ENCODE data around the gene SCN5A.

SCN5A gene

DNA sequence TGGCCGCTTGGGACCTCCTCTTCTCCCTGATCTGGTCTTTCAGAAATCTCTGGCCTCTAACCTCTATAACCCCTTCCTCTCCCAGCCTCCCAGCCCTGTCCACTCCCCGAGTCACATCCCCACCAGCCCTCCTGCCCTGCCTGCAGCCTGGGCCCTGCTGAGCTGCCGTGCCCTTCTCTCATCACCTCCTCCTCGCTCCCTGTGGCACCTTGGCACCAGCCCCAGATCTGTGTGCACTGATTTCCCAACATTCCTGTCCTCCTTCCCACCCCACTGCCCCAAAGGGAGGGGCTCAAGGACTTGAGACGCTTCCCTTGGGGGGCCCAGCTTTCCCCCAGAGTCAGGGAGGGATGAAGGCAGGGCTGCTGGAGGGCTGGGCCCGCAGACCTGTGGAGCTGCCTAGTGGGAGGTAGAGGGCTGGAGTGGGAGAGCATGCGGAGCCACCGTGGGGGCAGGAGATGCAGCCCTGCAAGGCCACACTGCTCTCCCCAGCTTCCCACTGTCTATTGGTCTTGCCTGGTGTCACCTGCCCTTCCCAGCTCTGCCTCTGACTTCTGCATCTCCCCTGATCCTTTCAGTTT is 110.6 kb downstream of the SCN5A start:
- DNase-seq (ENCODE audit: low read depth): no peak

GRCh38 chr3:38536671-38537070 is 112.8 kb downstream of the SCN5A start:
- no peak for DNase-seq (ENCODE audit: low read depth)

DNA sequence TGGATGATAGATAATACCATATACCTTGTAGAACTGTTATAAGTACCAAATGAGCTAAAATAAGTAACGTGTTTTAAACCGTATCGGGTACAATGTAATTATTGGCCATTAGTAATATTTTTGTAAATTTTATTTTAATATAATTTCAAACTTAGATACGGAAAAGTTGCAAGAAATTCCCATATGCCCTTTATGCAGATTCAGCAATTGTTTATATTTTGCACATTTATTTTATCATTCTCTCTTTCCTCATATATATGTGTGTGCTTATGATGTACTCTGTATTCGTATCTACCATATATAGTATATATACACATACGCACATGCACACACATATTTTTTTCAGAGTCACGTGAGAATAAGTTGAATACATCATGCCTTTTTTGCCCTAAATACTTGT is 114.9 kb downstream of the SCN5A start:
- no peak for DNase-seq (ENCODE audit: low read depth)

GRCh38 chr3:38534180-38534579 is 115.3 kb downstream of the SCN5A start:
- no peak for DNase-seq (ENCODE audit: low read depth)

DNA sequence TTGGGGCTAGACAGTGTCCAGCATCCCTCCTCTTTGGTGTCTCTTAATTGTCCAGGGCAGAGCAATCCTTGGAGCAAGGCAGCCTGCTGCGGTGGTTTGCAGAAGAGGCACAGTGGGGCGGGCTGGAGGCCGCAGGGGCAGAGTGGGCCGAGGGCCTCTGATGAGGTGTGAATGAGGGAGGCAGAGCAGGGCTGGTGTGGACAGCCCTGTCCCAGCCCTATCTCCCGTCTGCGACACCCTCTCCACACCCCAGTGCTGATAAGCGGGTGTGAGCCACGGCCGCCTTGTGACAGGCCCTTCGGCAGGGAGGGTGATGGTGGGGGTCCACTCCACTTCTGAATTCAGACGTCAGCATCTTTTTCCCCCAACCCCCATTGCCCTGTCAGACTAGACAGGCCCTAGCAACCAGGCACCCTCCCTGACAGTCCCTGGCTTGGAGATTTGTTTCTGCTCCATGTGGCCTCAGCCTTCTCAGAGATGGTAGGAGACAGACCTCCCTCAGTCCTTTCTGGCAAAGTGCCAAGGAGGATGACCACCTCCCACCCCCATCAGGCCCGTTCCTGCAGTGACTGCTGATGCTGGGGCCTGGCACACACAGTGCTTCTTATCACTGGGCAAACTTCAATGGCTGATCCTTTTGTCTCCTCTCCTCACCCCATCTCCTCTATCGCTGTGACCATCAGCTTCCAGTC is 116.1 kb downstream of the SCN5A start:
- no peak for DNase-seq (ENCODE audit: low read depth)

- no peak for DNase-seq (ENCODE audit: low read depth)
These were observed 117.0 kb downstream of the SCN5A start for GRCh38 chr3:38532529-38532928.

DNA sequence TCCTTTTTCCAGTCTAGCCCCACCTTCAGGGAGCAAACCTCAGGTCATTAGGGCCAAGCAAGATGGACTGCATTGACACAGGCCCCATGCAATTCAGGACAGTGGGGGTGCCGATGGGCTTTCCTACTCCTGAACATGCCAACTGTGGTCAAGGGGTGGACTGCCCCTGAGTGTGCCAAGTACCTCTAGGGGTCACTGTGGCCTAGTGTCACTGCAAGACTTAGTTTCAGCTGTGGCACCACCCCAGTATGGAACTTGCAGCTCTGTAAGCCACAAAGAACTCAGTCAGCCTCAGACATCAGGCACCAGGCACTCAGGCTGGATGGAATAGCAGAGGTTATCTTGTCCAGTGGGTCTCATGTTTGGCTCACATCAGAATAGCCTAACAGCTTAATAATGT is 121.0 kb downstream of the SCN5A start:
- DNase-seq (ENCODE audit: low read depth): no peak

GRCh38 chr3:38526792-38527191 is 122.7 kb downstream of the SCN5A start:
- DNase-seq (ENCODE audit: low read depth): no peak

DNA sequence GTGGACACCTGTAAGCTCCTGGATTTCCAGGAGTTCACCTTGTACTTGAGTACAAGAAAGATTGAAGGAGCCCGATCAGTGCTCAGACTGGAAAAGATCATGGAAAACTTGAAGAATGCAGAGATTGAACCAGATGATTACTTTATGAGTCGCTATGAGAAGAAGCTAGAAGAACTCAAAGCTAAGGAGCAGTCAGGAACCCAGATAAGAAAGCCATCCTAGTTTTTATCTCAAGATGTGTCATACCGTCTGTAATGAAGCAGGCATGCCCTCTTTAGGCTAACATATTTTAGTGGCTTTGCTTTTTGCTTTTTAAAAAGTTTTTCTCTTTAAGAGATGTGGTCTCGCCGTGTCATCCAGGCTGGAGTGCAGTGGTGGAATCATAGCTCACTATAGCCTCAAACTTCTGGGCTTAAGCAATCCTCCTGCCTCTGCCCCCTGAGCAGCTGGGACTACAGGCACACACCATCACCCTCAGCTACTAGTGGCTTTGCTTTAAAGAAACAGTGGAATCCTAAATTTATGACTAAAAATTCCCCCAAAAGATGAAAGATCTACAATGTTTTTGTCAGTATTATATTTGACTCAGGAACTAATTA is 125.2 kb downstream of the SCN5A start:
- no peak for DNase-seq (ENCODE audit: low read depth)

- DNase-seq (ENCODE audit: low read depth): no peak
These were observed 127.5 kb downstream of the SCN5A start for GRCh38 chr3:38522002-38522401.

DNA sequence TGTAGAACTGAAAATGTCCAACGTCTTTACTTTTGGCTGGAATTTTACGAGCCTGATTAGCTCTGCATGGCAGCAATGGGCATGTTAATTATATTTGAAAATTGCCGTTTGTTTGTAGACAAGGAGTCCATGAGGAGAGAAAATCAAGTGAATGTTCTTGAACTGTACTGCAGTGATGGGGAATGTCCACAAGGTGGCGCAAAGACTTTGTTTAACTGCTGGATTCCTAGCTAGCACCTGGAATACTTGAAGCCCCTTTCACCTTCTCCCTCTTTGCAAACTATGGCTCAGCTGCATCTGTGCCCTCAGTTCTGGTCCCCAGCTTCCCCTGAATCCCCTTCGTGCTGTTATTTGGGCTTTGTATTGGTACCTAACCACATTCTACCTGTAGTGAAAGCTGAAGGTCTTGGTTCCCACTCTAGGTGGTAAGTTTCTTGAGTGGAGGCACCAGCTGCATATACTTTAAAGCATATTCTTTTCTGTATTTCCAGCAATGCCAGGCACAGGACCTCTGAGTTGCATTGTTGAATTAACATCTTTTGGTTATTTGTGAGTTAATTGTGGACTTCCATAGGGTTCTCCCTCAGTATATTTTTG is 128.0 kb downstream of the SCN5A start:
- peak; percentile 5 for DNase-seq (ENCODE audit: low read depth)

DNA sequence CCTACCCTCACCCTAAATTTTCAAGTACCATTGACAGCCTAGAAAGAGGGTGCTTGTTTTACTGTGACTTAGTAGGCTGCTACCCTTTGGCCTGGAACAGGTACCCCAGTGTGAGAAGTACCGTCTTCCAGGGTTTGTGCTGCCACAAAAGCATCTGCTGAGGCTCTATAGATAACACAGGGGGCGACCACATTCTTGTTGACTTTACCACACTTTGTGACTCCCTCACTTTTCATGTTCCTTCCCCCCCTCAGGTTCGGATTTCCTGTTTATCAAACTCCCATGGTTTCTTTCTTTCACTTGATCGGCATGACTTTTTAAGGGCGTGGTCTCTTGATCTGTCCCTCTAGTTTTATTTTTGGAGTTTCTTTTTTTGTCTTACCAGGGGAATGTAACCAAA is 129.8 kb downstream of the SCN5A start:
- DNase-seq (ENCODE audit: low read depth): no peak

DNA sequence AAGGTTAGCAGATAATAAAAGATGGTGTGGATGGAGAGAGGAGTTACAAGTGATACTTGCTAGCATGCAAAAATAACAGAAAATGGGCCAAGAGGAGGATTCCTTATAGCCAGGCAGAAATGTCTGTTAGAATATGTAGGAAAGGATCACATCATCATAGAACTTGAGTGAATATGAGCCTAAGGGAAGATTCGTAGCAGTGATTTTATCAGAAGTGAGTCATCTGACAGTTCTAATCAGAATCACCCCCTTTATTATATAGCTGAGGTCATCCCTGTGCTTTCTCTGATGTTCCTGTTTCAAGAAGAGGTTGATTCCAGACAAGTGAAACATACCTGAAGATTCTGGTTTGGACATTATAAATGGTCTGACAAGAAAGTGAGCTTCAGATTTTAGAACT is 130.5 kb downstream of the SCN5A start:
- no peak for DNase-seq (ENCODE audit: low read depth)

- DNase-seq (ENCODE audit: low read depth): no peak
These were observed 132.8 kb downstream of the SCN5A start for GRCh38 chr3:38516669-38517068.

- DNase-seq (ENCODE audit: low read depth): no peak
These were observed 134.1 kb downstream of the SCN5A start for GRCh38 chr3:38515367-38515766.

GRCh38 chr3:38511546-38511945 is 137.9 kb downstream of the SCN5A start:
- DNase-seq (ENCODE audit: low read depth): no peak

GRCh38 chr3:38510631-38511030 is 138.9 kb downstream of the SCN5A start:
- DNase-seq (ENCODE audit: low read depth): no peak

DNA sequence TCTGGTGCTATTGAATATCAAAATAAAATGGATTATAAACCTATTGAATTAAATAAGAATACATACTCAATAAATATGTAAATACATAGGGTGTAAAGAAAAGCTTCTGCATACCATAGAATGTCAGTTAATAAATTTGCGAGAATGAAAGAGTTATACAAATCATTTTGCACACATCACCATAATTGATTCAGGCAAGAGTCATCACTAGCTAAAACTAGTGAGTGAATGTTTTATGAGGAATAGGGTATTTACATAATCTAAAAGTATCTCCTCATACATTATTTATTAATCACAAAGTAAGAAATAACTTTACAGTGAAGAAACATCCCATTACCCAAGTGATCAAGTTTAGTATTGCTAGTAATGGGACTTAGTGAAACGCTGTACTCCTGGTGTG is 139.8 kb downstream of the SCN5A start:
- DNase-seq (ENCODE audit: low read depth): no peak

GRCh38 chr3:38507120-38507519 is 142.4 kb downstream of the SCN5A start:
- DNase-seq (ENCODE audit: low read depth): no peak

- DNase-seq (ENCODE audit: low read depth): no peak
These were observed 148.6 kb downstream of the SCN5A start for GRCh38 chr3:38500688-38501417.

All from stimulated activated CD8-positive, alpha-beta memory T cell treated with anti-CD3 and anti-CD28 coated beads, Interleukin-12 subunit alpha, Interleukin-12 subunit beta, amount 100 ng/mL, for 4 hours (primary cell).